ENCODE measurements around the gene RAB11FIP4. TPM values are rescaled to one million over a fixed set of nuclear protein-coding genes. Genes with fewer than 3 reads are reported as not detected.

RAB11FIP4 gene
- total RNA-seq, 8 experiments from 2014 or later: 7.0 to 44.2 (median 25.2) TPM

GRCh38 chr17:31389657-31390381, 1.7 kb upstream of the RAB11FIP4 start:
- Histone ChIP-seq H3K27ac (no peak overlapping the region), H3K4me1 (replicated peaks in 1 of 2) (peaks cover 28 to 36% of the 10 kb centered on the region in 2 donors), H3K4me3 (no peak overlapping the region)
- no peak for ATAC-seq (replicated peaks in 6 of 8)
- in situ Hi-C loops (cut with MboI; ENCODE audit: low pct_unique_long_range_greater_than_20kb in 2 of 9, low sequenced_read_pairs in 9 of 9, unreplicated experiment in 9 of 9): loop anchor here in 2 of 9 experiments (25.0 kb wide), 1 partner anchor 122 kb away; no protein-coding TSS in a partner anchor
- WGBS, 10 experiments: 0 to 100% (median 58%) methylated on average over 1 to 14 of the region's 22 CpGs; no CpG with 5 or more reads in 4 of the 10 experiments

GRCh38 chr17:31390426-31390747, 1.1 kb upstream of the RAB11FIP4 start:
- in situ Hi-C loops (cut with MboI; ENCODE audit: low pct_unique_long_range_greater_than_20kb in 2 of 9, low sequenced_read_pairs in 9 of 9, unreplicated experiment in 9 of 9): loop anchor here in 2 of 9 experiments (25.0 kb wide), 1 partner anchor 122 kb away; no protein-coding TSS in a partner anchor
- H3K4me3 ChIP-seq: no peak overlapping the region
- H3K27ac ChIP-seq: no peak overlapping the region
- peaks cover 32 to 38% of the 10 kb centered on the region in 2 donors for H3K4me1 ChIP-seq (replicated peaks in 1 of 2)
- WGBS, 10 experiments: 85 to 100% (median 97%) methylated on average over 1 to 4 of the region's 8 CpGs; no CpG with 5 or more reads in 6 of the 10 experiments
- no peak for ATAC-seq (replicated peaks in 6 of 8)

- ATAC-seq (replicated peaks in 6 of 8): peak; percentile 5 to 36 (median 20)
- Histone ChIP-seq H3K4me3 (peak overlapping the region; percentile 59 to 97 (median 64)), H3K4me1 (replicated peaks in 1 of 2) (peaks cover 32 to 38% of the 10 kb centered on the region in 2 donors), H3K27ac (peak overlapping the region in 1 of 2 donors; percentile 30)
- 10 to 60% (median 20%) methylated on average over 2 to 5 of the region's 56 CpGs; no CpG with 5 or more reads in 7 of the 10 experiments for WGBS, 10 experiments
- in situ Hi-C loops (cut with MboI; ENCODE audit: low pct_unique_long_range_greater_than_20kb in 2 of 9, low sequenced_read_pairs in 9 of 9, unreplicated experiment in 9 of 9): loop anchor here in 2 of 9 experiments (25.0 kb wide), 1 partner anchor 121 kb away; no protein-coding TSS in a partner anchor
These were observed 553 bp upstream of the RAB11FIP4 start for GRCh38 chr17:31390748-31391495.

GRCh38 chr17:31392002-31392855, 754 bp downstream of the RAB11FIP4 start:
- Histone ChIP-seq H3K4me3 (peak overlapping the region; percentile 59 to 97 (median 64)), H3K4me1 (replicated peaks in 1 of 2) (peaks cover 32 to 39% of the 10 kb centered on the region in 2 donors), H3K27ac (peak overlapping the region; percentile 49 to 79)
- in situ Hi-C loops (cut with MboI; ENCODE audit: low pct_unique_long_range_greater_than_20kb in 2 of 9, low sequenced_read_pairs in 9 of 9, unreplicated experiment in 9 of 9): loop anchor here in 2 of 9 experiments (25.0 kb wide), 1 partner anchor 120 kb away; no protein-coding TSS in a partner anchor
- WGBS, 10 experiments: 23 to 87% (median 80%) methylated on average over 1 to 6 of the region's 52 CpGs; no CpG with 5 or more reads in 6 of the 10 experiments
- peak in 6 of 8 experiments; percentile 2 to 59 (median 47) for ATAC-seq (replicated peaks in 6 of 8)

- ATAC-seq (replicated peaks in 6 of 8): peak in 4 of 8 experiments; percentile 6 to 12 (median 10)
- H3K4me3 ChIP-seq: peak overlapping the region; percentile 59 to 97 (median 64)
- WGBS, 10 experiments: 72 to 100% (median 82%) methylated on average over 1 to 7 of the region's 17 CpGs; no CpG with 5 or more reads in 5 of the 10 experiments
- in situ Hi-C loops (cut with MboI; ENCODE audit: low pct_unique_long_range_greater_than_20kb in 2 of 9, low sequenced_read_pairs in 9 of 9, unreplicated experiment in 9 of 9): loop anchor here in 2 of 9 experiments (25.0 kb wide), 1 partner anchor 119 kb away; no protein-coding TSS in a partner anchor
- peaks cover 32 to 43% of the 10 kb centered on the region in 2 donors for H3K4me1 ChIP-seq (replicated peaks in 1 of 2)
- H3K27ac ChIP-seq: peak overlapping the region in 1 of 2 donors; percentile 79
These were observed 1.6 kb downstream of the RAB11FIP4 start for GRCh38 chr17:31392856-31393748.

GRCh38 chr17:31393749-31394146, 2.3 kb downstream of the RAB11FIP4 start:
- Histone ChIP-seq H3K4me1 (replicated peaks in 1 of 2) (peaks cover 32 to 43% of the 10 kb centered on the region in 2 donors), H3K4me3 (no peak overlapping the region), H3K27ac (no peak overlapping the region)
- WGBS, 10 experiments: 0 to 100% (median 64%) methylated on average over 1 to 5 of the region's 7 CpGs; no CpG with 5 or more reads in 3 of the 10 experiments
- in situ Hi-C loops (cut with MboI; ENCODE audit: low pct_unique_long_range_greater_than_20kb in 2 of 9, low sequenced_read_pairs in 9 of 9, unreplicated experiment in 9 of 9): loop anchor here in 2 of 9 experiments (25.0 kb wide), 1 partner anchor 119 kb away; no protein-coding TSS in a partner anchor
- ATAC-seq (replicated peaks in 6 of 8): peak in 2 of 8 experiments; percentile 5 to 17

- H3K4me3 ChIP-seq: peak overlapping the region in 2 of 5 donors; percentile 4 to 10
- peak; percentile 22 to 54 (median 46) for ATAC-seq (replicated peaks in 6 of 8)
- peaks cover 31 to 42% of the 10 kb centered on the region in 2 donors for H3K4me1 ChIP-seq (replicated peaks in 1 of 2)
- no peak overlapping the region for H3K27ac ChIP-seq
- in situ Hi-C loops (cut with MboI; ENCODE audit: low pct_unique_long_range_greater_than_20kb in 2 of 9, low sequenced_read_pairs in 9 of 9, unreplicated experiment in 9 of 9): loop anchor here in 2 of 9 experiments (25.0 kb wide), 1 partner anchor 118 kb away; no protein-coding TSS in a partner anchor
- 8 to 58% (median 36%) methylated on average over 2 to 6 of the region's 11 CpGs for WGBS, 10 experiments
These were observed 3.1 kb downstream of the RAB11FIP4 start for GRCh38 chr17:31394544-31394943.

- in situ Hi-C loops (cut with MboI; ENCODE audit: low pct_unique_long_range_greater_than_20kb in 2 of 9, low sequenced_read_pairs in 9 of 9, unreplicated experiment in 9 of 9): loop anchor here in 2 of 9 experiments (25.0 kb wide), 1 partner anchor 115 kb away; no protein-coding TSS in a partner anchor
- 58 to 80% (median 72%) methylated on average over 1 to 4 of the region's 8 CpGs; no CpG with 5 or more reads in 6 of the 10 experiments for WGBS, 10 experiments
- H3K4me3 ChIP-seq: no peak overlapping the region
- ATAC-seq (replicated peaks in 6 of 8): no peak
- H3K27ac ChIP-seq: no peak overlapping the region
- peaks cover 25 to 34% of the 10 kb centered on the region in 2 donors for H3K4me1 ChIP-seq (replicated peaks in 1 of 2)
These were observed 5.9 kb downstream of the RAB11FIP4 start for GRCh38 chr17:31397256-31397939.

- H3K4me1 ChIP-seq (replicated peaks in 1 of 2): peaks cover 14 to 21% of the 10 kb centered on the region in 2 donors
- no peak for ATAC-seq (replicated peaks in 6 of 8)
- 40 to 100% (median 84%) methylated on average over 1 to 7 of the region's 21 CpGs; no CpG with 5 or more reads in 3 of the 10 experiments for WGBS, 10 experiments
- no peak overlapping the region for H3K4me3 ChIP-seq
- no peak overlapping the region for H3K27ac ChIP-seq
- in situ Hi-C loops (cut with MboI; ENCODE audit: low pct_unique_long_range_greater_than_20kb in 2 of 9, low sequenced_read_pairs in 9 of 9, unreplicated experiment in 9 of 9): loop anchor here in 2 of 9 experiments (25.0 kb wide), 1 partner anchor 114 kb away; no protein-coding TSS in a partner anchor
These were observed 7.2 kb downstream of the RAB11FIP4 start for GRCh38 chr17:31398381-31399311.

- no peak for ATAC-seq (replicated peaks in 6 of 8)
- Histone ChIP-seq H3K27ac (no peak overlapping the region), H3K4me3 (no peak overlapping the region), H3K4me1 (replicated peaks in 1 of 2) (peaks cover 0 to 10% of the 10 kb centered on the region in 2 donors)
- WGBS, 10 experiments: 0 to 83% (median 20%) methylated on average over 1 to 4 of the region's 11 CpGs; no CpG with 5 or more reads in 7 of the 10 experiments
- in situ Hi-C loops (cut with MboI; ENCODE audit: low pct_unique_long_range_greater_than_20kb in 2 of 9, low sequenced_read_pairs in 9 of 9, unreplicated experiment in 9 of 9): loop anchor here in 1 of 9 experiments (25.0 kb wide), 1 partner anchor 437 kb away; no protein-coding TSS in a partner anchor
These were observed 9.0 kb downstream of the RAB11FIP4 start for GRCh38 chr17:31400481-31400950.
